ENCODE data around the gene FKBP6.
"Not testable (repeated sequence)": the region's sequence is repeated elsewhere in the genome, so short reads cannot be mapped to it uniquely, and the experiment has no call there.

The FKBP6 gene

DNA sequence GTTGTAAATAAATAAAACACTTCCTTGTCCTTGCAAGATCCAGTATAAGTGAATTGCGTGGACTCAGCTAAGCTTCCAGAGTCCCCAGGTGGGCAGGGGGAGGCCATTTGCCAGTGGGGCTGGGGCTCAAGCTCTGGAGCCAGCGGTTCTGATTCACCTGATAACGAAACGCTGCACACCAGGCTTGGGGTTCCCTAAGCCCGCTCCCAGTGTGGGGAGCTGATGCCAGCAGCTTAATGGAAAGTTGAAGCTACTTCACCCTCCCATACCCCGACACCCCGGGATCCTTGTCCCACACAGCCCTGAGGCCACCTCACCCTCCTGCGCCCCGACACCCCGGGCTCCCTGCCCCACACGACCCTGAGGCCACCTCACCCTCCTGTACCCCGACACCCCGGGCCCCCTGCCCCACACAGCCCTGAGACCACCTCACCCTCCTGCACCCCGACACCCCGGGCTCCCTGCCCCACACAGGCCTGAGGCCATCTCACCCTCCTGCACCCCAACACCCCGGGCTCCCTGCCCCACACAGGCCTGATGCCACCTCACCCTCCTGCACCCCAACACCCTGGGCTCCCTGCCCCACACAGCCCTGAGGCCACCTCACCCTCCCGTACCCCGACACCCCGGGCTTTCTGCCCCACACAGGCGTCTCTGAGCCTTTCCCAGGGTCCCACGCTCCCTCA, 30.8 kb downstream of the FKBP6 start:
- DNase-seq (ENCODE audit: low read depth): no peak

- DNase-seq (ENCODE audit: low read depth): no peak
Measured at GRCh38 chr7:73359306-73359705, 31.3 kb downstream of the FKBP6 start.

DNA sequence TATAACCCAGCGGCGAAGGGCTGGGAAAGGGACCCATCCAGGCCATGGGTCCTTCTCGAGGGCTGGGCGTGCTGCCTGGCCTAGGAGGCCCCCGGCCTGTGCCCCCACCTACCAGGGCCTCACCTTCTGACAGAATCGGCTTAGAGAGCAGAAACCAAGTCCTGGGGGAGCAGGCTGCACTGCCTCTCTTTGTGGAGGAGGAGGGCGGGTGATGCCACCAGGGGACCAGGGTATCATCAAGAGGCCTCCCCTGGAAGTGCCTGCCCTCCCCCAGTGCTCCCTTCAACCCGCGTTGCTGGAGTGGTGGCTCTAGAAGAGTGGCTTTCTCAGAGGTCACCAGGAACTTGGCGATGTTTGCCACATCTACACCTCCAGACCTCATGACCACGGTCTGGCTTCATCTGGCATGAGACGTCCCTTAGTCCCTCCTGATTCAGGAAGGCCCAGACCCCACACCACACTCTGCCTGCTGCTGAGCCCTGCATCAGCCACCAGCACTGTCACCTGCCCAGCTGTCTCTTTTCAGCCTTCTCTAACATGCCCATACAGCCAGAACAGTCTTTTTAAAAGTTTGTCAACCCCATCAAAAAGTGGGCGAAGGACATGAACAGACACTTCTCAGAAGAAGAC, 31.9 kb downstream of the FKBP6 start:
- DNase-seq (ENCODE audit: low read depth): no peak

- DNase-seq (ENCODE audit: low read depth): not testable (repeated sequence)
Measured at GRCh38 chr7:73360590-73360989, 32.6 kb downstream of the FKBP6 start.

- DNase-seq (ENCODE audit: low read depth): no peak
Measured at GRCh38 chr7:73363225-73364005, 35.5 kb downstream of the FKBP6 start.

- DNase-seq (ENCODE audit: low read depth): no peak
Measured at GRCh38 chr7:73364006-73364728, 36.2 kb downstream of the FKBP6 start.

GRCh38 chr7:73366127-73366526, 38.2 kb downstream of the FKBP6 start:
- no peak for DNase-seq (ENCODE audit: low read depth)

GRCh38 chr7:73366990-73367389, 39.0 kb downstream of the FKBP6 start:
- DNase-seq (ENCODE audit: low read depth): no peak

- DNase-seq (ENCODE audit: low read depth): no peak
Measured at GRCh38 chr7:73369009-73369408, 41.0 kb downstream of the FKBP6 start.

GRCh38 chr7:73369622-73370021, 41.7 kb downstream of the FKBP6 start:
- no peak for DNase-seq (ENCODE audit: low read depth)

DNA sequence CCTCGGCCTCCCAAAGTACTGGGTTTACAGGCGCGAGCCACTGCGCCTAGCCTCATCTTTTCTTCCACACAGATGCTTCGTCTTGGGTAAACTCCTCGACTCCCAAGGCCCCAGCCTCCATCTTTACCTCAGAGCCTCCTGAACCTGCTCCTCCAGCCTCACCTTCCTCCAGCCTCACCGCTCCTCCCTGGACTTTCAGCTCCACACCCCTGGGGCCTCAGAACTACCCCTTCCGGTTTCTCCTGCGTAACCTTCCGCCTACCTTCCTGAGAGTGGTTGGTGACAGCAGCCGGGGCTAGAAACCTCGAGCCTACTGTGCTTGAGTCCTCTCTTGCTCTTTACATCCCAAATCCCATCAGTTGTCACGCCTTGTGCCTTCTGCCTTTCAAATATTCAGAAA, 45.8 kb downstream of the FKBP6 start:
- no peak for DNase-seq (ENCODE audit: low read depth)

DNA sequence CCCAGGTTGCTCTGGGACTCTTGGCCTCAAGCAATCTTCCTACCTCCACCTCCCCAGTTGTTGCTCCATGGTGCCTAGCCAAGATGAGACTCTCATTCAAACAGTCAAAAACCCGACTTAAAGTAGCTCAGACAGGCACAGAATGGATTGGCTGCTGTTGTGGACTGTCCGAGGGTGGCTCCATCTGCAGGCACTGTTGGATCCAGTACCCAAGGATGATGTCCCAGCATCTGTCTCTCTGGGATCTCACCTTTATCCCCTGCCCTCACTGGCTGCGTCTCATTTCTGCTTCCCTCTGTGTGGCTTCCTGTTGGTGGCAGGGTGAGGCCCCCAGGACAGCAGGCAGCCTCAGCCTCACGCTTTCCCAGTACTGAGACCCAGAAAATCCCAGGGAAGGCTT, 48.3 kb downstream of the FKBP6 start:
- DNase-seq (ENCODE audit: low read depth): not testable (repeated sequence)

DNA sequence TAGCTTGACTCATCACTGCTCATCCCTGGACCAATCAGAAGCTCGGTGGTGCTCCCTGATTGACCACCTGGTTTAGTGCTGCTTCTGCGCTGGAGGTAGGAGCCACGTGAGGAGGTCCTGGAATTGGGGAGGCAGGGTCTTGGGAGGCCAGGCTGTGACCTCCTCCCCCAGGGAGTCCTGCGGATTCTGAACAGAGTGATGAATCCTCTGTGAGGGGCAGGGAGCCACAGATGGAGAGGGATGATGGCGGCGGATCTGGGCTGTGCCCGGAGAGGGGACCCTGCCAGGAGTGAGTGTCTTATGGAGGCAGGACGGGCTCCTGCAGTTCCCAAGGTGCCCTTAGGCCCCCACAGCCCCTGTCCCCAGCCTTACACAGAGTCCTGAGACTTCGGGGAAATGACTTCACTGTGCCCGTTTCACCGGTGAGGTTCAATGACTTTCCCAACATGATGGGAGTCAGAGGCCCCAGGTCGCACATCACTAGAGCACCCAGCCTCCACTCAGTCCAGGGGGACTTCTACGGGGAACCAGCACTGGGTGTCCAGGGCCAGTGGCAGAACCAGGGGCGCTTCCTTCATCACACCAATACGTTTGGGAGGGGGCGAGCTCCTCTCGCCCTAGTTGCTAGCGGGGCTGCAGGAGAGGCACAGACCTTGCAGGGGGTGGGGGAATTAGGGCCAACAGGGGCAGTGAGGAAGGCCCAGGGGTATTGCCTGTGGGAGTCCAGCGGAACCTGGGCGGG, 48.9 kb downstream of the FKBP6 start:
- no peak for DNase-seq (ENCODE audit: low read depth)

GRCh38 chr7:73377413-73378200, 49.6 kb downstream of the FKBP6 start:
- not testable (repeated sequence) for DNase-seq (ENCODE audit: low read depth)

DNA sequence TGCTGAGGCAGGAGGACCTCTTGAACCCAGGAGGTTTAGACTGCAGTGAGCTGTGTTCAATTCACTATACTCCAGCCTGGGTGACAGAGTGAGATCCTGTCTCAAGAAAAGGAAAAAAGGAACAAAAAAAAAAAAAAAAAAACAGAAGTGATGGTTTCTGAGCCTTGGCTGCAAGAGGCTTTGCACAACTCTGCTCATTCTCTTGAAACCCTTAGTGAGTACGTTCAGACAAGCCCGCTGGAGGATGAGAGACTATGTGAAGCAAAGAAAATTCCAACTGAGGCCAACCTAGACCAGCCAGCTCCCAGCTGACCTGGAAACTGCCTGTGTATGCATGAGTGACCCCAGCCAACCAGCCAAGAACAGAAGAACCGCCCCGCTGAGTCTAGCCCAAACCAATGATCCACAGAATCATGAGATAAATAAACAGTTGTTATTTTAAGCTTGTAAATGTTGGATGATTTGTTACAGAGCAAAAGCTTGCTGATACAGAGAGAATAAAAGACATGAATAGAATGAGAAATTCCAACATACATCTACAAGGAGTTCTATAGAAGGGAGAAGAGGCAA, 55.1 kb downstream of the FKBP6 start:
- DNase-seq (ENCODE audit: low read depth): no peak

DNA sequence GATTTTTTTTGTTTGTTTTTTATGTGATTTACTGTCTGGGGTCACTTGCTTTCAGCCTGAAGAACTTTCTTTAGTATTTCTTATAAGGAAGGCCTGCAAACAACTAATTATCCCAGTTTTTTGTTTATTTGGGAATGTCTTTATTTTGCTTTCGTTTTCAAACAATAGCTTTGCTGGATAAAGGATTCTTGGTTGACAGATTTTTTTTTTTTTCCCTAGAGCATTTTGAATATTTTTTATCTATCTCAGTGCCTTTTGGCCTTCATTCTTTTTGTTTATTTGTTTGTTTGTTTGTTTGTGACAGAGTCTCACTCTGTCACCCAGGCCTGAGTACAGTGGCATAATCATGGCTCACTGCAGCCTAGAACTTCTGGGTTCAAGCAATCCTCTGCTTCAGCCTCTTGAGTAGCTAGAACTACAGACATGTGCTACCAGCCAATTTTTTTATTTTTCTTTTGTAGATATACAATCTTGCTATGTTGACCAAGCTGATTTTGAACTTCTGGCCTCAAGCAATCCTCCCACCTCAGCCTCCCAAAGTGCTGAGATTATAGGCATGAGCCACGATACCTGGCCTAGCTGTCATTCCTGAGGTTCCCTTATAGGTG, 59.4 kb downstream of the FKBP6 start:
- DNase-seq (ENCODE audit: low read depth): no peak

GRCh38 chr7:73387908-73388414, 60.0 kb downstream of the FKBP6 start:
- DNase-seq (ENCODE audit: low read depth): no peak

GRCh38 chr7:73391396-73391795, 63.4 kb downstream of the FKBP6 start:
- no peak for DNase-seq (ENCODE audit: low read depth)

DNA sequence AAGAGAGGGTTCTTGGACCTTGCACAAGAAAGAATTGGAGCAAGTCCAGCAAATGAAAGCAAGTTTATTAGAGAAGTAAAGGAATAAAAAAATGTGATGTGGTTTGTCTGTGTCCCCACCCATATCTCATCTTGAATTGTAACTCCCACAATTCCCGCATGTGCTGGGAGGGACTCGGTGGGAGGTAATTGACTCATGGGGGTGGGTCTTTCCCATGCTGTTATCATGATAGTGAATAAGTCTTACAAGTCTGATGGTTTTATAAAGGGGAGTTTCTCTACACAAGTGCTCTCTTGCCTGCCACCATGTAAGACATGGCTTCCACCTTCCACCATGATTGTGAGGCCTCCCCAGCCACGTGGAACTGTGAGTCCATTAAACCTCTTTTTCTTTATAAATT, 66.5 kb downstream of the FKBP6 start:
- DNase-seq (ENCODE audit: low read depth): no peak
